Measurements from ENCODE around the gene RPL29. TPM values are rescaled to one million over a fixed set of nuclear protein-coding genes. Genes with fewer than 3 reads are reported as not detected.

The RPL29 gene
- total RNA-seq, 1 donor from 2014 or later, result 836 TPM

- DNase-seq (ENCODE audit: low spot score), result no peak
These were observed 29.7 kb downstream of the RPL29 start for GRCh38 chr3:51966016-51966415.

GRCh38 chr3:51964521-51964920 is 31.2 kb downstream of the RPL29 start:
- no peak for DNase-seq (ENCODE audit: low spot score)

GRCh38 chr3:51963951-51964451 is 31.7 kb downstream of the RPL29 start:
- DNase-seq (ENCODE audit: low spot score), result no peak

DNA sequence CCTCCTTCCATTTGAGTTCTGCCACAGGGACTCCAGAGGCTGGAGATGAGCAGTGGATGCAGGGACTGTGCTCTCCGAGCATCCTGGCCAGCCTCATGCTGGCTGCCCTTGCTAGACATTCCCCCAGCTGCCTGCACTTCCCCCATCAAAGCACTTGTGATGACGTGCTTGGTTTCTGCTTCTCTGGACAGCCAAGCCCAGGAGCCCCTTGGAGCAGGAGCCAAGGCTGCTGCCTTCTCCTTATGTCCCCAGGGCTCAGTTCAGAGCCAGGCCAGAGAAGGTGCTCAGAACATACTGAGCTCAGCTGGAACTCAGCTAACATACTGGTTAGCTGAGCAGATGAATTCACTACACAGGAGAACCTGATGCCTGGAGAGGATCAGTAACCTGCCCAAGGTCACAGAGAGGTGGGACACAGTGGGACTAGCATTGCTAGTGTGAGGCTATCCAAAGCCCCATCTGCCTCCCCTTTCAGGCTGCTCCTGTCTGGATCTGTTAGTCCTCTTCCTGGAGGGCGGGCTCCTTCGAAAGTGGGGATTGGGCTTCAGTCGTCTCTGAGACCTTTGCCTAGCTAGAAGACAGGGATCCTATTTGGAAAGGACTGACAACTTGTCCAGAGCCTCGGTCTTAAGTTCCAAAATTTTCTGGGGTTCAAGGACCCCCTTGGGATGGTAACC is 32.7 kb downstream of the RPL29 start:
- no peak for DNase-seq (ENCODE audit: low spot score)

- no peak for DNase-seq (ENCODE audit: low spot score)
These were observed 33.8 kb downstream of the RPL29 start for GRCh38 chr3:51961602-51962569.

GRCh38 chr3:51961011-51961410 is 34.7 kb downstream of the RPL29 start:
- no peak for DNase-seq (ENCODE audit: low spot score)

GRCh38 chr3:51960386-51960785 is 35.3 kb downstream of the RPL29 start:
- no peak for DNase-seq (ENCODE audit: low spot score)

- DNase-seq (ENCODE audit: low spot score), result no peak
These were observed 36.0 kb downstream of the RPL29 start for GRCh38 chr3:51959651-51960050.

- DNase-seq (ENCODE audit: low spot score), result no peak
These were observed 36.8 kb downstream of the RPL29 start for GRCh38 chr3:51958603-51959521.

GRCh38 chr3:51957520-51958205 is 38.0 kb downstream of the RPL29 start:
- no peak for DNase-seq (ENCODE audit: low spot score)

GRCh38 chr3:51955893-51956770 is 39.6 kb downstream of the RPL29 start:
- peak; percentile 38 for DNase-seq (ENCODE audit: low spot score)

DNA sequence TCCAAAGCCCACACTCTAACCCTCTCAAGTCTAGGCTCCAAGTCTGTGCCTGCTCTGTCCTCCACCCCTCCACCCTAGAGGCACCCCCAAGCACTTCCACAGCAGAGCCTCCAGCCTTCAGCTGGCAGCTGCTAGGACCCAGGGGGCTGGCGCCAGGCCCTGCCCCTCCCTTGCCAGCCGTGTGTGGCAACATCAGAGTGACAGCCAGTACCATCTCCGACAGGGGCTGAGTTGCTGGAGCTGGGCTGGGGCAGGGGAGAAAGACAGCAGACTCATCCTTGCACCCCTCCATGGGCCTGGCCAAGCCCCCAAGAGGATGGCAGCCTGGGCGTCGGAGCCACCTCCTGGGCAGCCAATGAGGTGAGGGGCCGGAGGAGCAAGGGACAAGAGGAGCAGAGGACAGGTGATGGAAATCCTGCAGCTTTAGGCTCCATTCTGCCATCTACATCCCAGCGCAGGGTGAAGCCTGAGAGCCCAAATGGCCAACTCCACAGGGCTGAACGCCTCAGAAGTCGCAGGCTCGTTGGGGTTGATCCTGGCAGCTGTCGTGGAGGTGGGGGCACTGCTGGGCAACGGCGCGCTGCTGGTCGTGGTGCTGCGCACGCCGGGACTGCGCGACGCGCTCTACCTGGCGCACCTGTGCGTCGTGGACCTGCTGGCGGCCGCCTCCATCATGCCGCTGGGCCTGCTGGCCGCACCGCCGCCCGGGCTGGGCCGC is 40.4 kb downstream of the RPL29 start, which contains the start of gene GPR62:
GPR62 (plus strand) TSS at position 207 of the 718 bp plus-strand sequence; CDS start at position 479, 272 bp downstream.
- DNase-seq (ENCODE audit: low spot score), result no peak

DNA sequence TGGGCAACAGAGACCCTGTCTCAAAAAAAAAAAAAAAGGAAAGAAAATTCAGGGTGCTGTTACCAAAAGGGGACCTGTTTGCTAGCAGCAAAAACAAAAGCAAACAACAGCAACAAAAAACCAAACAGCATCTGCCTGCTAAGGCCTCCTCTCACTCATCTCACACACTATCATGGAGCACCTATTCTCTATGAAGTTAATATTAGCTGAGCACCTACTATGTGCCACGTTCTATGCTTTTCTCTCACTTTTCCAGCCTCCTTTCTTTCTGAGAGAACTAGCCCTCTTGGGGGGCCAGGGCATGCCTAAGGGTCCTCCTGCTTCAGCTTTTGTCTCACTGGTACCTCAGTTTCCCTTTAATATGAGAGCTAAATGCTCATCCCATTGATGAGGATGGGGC is 41.0 kb downstream of the RPL29 start:
- DNase-seq (ENCODE audit: low spot score), result no peak

- no peak for DNase-seq (ENCODE audit: low spot score)
These were observed 41.6 kb downstream of the RPL29 start for GRCh38 chr3:51954105-51954504.

DNA sequence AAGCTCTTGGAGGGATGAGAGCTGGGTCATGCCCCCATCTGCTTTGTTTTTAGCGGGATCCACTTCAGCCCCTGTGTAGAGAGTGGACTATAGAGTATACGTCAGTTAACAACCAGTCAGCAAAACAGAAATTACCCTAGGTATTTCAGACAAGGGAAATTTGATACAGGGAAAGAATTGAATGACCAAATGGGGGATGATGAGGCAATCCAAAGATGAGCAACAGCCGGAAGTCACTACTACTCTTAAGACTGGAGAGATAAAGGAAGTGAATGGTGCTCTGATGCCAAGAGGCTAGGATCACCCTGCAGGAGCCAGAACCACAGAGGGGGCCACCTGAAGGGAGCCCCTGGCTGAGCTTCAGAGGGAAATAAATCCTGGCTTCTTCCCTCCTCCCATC is 42.2 kb downstream of the RPL29 start:
- DNase-seq (ENCODE audit: low spot score), result no peak

- DNase-seq (ENCODE audit: low spot score), result no peak
These were observed 44.8 kb downstream of the RPL29 start for GRCh38 chr3:51950899-51951298.

DNA sequence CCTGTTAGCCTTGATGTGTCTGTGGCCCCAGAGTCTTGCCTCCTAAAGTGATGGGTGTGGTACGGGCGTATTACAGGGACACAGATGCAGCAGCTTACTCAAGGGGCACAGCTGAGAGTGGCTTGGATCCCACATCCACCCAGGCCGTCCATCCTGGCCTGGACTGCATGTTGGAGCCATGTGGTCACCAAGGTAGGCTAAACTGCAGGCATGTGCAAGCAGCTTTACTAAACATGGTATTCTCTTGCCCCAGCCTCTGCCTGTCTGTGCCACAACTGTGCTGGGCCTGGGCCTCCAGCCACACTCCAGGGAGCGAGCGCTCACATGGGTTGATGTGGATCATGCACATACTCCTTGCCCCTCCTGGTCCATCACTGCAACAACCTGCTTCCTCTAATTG is 46.6 kb downstream of the RPL29 start:
- DNase-seq (ENCODE audit: low spot score), result no peak

GRCh38 chr3:51948016-51948580 is 47.6 kb downstream of the RPL29 start:
- DNase-seq (ENCODE audit: low spot score), result no peak
